Measurements from ENCODE around the gene C16orf82. TPM values are rescaled to one million over a fixed set of nuclear protein-coding genes. Genes with fewer than 3 reads are reported as not detected.

C16orf82 gene
- polyA plus RNA-seq, 1 of the 3 experiments (the other 2 are of a cell fraction) = not detected

DNA sequence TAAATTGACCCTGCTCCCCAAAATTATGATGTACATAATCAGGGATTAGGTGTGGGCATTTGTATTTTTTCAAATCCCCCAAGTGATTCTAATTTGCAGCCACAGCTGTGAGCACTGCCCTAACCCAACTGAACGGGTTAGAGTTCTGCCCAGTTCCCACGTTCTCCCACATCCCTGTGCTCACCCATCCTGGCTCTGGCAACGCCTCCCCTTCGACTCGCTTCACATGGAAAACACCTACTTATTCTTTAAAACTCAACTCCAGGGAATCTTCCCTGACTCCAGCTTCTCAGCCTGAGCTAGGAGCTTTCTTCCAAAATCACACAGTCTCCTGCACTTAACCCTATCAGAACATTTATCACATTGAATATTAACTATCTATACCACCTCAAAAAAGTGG, 17.6 kb upstream of the C16orf82 start:
- WGBS (ENCODE audit: low lambda C conversion rate) = 7% methylated on average over 5 of the region's 5 CpGs
- POLR2A ChIA-PET = no interaction called here
- TF ChIP-seq, protein P1, sequence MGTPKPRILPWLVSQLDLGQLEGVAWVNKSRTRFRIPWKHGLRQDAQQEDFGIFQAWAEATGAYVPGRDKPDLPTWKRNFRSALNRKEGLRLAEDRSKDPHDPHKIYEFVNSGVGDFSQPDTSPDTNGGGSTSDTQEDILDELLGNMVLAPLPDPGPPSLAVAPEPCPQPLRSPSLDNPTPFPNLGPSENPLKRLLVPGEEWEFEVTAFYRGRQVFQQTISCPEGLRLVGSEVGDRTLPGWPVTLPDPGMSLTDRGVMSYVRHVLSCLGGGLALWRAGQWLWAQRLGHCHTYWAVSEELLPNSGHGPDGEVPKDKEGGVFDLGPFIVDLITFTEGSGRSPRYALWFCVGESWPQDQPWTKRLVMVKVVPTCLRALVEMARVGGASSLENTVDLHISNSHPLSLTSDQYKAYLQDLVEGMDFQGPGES (IDR thresholded peaks at IDR 0.05; ENCODE audit: low read depth, low read length) = no peak
- TF ChIP-seq FOXJ3 (CRISPR knock-in tag; IDR thresholded peaks at IDR 0.05) = no peak
- TF ChIP-seq TCF12 (IDR thresholded peaks at IDR 0.05) = no peak
- TF ChIP-seq MEF2A (IDR thresholded peaks at IDR 0.05; ENCODE audit: borderline replicate concordance, low read depth) = no peak
- TF ChIP-seq, protein P2, sequence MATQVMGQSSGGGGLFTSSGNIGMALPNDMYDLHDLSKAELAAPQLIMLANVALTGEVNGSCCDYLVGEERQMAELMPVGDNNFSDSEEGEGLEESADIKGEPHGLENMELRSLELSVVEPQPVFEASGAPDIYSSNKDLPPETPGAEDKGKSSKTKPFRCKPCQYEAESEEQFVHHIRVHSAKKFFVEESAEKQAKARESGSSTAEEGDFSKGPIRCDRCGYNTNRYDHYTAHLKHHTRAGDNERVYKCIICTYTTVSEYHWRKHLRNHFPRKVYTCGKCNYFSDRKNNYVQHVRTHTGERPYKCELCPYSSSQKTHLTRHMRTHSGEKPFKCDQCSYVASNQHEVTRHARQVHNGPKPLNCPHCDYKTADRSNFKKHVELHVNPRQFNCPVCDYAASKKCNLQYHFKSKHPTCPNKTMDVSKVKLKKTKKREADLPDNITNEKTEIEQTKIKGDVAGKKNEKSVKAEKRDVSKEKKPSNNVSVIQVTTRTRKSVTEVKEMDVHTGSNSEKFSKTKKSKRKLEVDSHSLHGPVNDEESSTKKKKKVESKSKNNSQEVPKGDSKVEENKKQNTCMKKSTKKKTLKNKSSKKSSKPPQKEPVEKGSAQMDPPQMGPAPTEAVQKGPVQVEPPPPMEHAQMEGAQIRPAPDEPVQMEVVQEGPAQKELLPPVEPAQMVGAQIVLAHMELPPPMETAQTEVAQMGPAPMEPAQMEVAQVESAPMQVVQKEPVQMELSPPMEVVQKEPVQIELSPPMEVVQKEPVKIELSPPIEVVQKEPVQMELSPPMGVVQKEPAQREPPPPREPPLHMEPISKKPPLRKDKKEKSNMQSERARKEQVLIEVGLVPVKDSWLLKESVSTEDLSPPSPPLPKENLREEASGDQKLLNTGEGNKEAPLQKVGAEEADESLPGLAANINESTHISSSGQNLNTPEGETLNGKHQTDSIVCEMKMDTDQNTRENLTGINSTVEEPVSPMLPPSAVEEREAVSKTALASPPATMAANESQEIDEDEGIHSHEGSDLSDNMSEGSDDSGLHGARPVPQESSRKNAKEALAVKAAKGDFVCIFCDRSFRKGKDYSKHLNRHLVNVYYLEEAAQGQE (IDR thresholded peaks at IDR 0.05; ENCODE audit: low read depth, low read length) = no peak
- TF ChIP-seq YY1 (IDR thresholded peaks at IDR 0.05; ENCODE audit: low read depth) = no peak
- no peak for TF ChIP-seq GABPA (IDR thresholded peaks at IDR 0.05; ENCODE audit: low read depth)
- no peak for TF ChIP-seq FOXM1 (IDR thresholded peaks at IDR 0.05; ENCODE audit: low read depth)
- no peak for TF ChIP-seq CHD2 (IDR thresholded peaks at IDR 0.05; ENCODE audit: low read length, partially characterized antibody)

DNA sequence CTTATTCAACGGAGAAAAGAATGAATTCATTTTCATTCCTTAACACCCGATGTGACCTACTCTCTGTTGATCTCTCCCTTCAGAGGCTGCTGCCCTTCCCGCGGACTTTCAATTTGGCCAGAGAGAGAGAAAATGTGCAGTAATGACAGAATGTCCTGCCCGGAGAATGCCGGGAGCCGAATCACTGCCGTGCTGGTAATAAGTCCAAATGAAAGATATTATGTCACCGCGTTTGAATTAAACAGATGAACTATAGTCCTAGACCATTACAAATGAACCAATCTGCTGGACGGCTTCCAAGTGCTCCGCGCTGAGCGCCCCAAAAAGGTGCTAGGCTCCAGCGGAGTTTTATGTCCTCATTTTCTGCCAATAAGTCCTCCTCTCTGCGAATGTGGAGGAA, 14.7 kb upstream of the C16orf82 start:
- POLR2A ChIA-PET = no interaction called here
- Histone ChIP-seq H3K4me1 (ENCODE audit: control insufficient read depth in 1 of 2, insufficient read depth in 2 of 2, low read depth in 1 of 2, low read length in 1 of 2) (no peaks in the 10 kb centered on the region), H3K9me2 (no peaks in the 10 kb centered on the region), H3K9me3 (no peaks in the 10 kb centered on the region), H3K27me3 (ENCODE audit: insufficient read depth) (peaks cover 15% of the 10 kb centered on the region), H3K79me2 (ENCODE audit: insufficient read depth) (no peaks in the 10 kb centered on the region), H3K9ac (no peak overlapping the region), H3K36me3 (replicated peaks in 1 of 2; ENCODE audit: control insufficient read depth in 1 of 2, insufficient read depth in 2 of 2, low read length in 1 of 2) (no peaks in the 10 kb centered on the region), H3K4me2 (peak overlapping the region; percentile 68), H2AFZ (ENCODE audit: low read depth) (0 out of 2 replicates have a peak overlapping the region, but pooled peaks have one; percentile 33), H3K27ac (ENCODE audit: low read depth in 2 of 2, low read length in 1 of 2) (no peak overlapping the region), H4K20me1 (ENCODE audit: insufficient read depth) (no peaks in the 10 kb centered on the region), H3F3A (replicated peaks; ENCODE audit: insufficient read depth) (no peaks in the 10 kb centered on the region), H3K4me3 (ENCODE audit: low read depth in 2 of 2, low read length in 1 of 2) (peak overlapping the region; percentile 6 to 41; a peak in 3 of 4 replicates)
- CTCF ChIA-PET = interaction anchor here (1.9 kb wide), 1 partner anchor 58 kb away, joined by 6 read pairs; no protein-coding TSS in a partner anchor
- WGBS (ENCODE audit: low lambda C conversion rate) = 10% methylated on average over 15 of the region's 16 CpGs
- TF ChIP-seq CHD2 (IDR thresholded peaks at IDR 0.05; ENCODE audit: low read length, partially characterized antibody) (no peak), JUND (IDR thresholded peaks at IDR 0.05) (no peak), EP300 (IDR thresholded peaks at IDR 0.05; ENCODE audit: borderline replicate concordance in 1 of 2, low read depth in 1 of 2, low read length in 1 of 2) (no peak), RCOR1 (IDR thresholded peaks at IDR 0.05; ENCODE audit: low read length) (no peak), ELF1 (IDR thresholded peaks at IDR 0.05) (no peak), FOSL2 (IDR thresholded peaks at IDR 0.05; ENCODE audit: borderline replicate concordance, low read depth) (no peak)
- TF ChIP-seq, protein P3, sequence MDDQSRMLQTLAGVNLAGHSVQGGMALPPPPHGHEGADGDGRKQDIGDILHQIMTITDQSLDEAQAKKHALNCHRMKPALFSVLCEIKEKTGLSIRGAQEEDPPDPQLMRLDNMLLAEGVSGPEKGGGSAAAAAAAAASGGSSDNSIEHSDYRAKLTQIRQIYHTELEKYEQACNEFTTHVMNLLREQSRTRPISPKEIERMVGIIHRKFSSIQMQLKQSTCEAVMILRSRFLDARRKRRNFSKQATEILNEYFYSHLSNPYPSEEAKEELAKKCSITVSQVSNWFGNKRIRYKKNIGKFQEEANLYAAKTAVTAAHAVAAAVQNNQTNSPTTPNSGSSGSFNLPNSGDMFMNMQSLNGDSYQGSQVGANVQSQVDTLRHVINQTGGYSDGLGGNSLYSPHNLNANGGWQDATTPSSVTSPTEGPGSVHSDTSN (IDR thresholded peaks at IDR 0.05) = no peak
- TF ChIP-seq, protein P4, sequence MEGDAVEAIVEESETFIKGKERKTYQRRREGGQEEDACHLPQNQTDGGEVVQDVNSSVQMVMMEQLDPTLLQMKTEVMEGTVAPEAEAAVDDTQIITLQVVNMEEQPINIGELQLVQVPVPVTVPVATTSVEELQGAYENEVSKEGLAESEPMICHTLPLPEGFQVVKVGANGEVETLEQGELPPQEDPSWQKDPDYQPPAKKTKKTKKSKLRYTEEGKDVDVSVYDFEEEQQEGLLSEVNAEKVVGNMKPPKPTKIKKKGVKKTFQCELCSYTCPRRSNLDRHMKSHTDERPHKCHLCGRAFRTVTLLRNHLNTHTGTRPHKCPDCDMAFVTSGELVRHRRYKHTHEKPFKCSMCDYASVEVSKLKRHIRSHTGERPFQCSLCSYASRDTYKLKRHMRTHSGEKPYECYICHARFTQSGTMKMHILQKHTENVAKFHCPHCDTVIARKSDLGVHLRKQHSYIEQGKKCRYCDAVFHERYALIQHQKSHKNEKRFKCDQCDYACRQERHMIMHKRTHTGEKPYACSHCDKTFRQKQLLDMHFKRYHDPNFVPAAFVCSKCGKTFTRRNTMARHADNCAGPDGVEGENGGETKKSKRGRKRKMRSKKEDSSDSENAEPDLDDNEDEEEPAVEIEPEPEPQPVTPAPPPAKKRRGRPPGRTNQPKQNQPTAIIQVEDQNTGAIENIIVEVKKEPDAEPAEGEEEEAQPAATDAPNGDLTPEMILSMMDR (IDR thresholded peaks at IDR 0.05) = no peak
- DNase-seq = no peak

More for the DNA sequence above, 17.6 kb upstream of the C16orf82 start:
- Histone ChIP-seq H3K9me3 (no peaks in the 10 kb centered on the region), H3K79me2 (ENCODE audit: insufficient read depth) (no peaks in the 10 kb centered on the region), H3K27ac (ENCODE audit: low read depth in 2 of 2, low read length in 1 of 2) (no peak overlapping the region), H3K4me2 (no peak overlapping the region), H3K36me3 (replicated peaks in 1 of 2; ENCODE audit: control insufficient read depth in 1 of 2, insufficient read depth in 2 of 2, low read length in 1 of 2) (no peaks in the 10 kb centered on the region), H3K27me3 (ENCODE audit: insufficient read depth) (peaks cover 15% of the 10 kb centered on the region), H3K9me2 (no peaks in the 10 kb centered on the region), H3K9ac (no peak overlapping the region), H3K4me1 (ENCODE audit: control insufficient read depth in 1 of 2, insufficient read depth in 2 of 2, low read depth in 1 of 2, low read length in 1 of 2) (no peaks in the 10 kb centered on the region), H3F3A (replicated peaks; ENCODE audit: insufficient read depth) (no peaks in the 10 kb centered on the region), H4K20me1 (ENCODE audit: insufficient read depth) (no peaks in the 10 kb centered on the region), H3K4me3 (ENCODE audit: low read depth in 2 of 2, low read length in 1 of 2) (no peak overlapping the region), H2AFZ (ENCODE audit: low read depth) (no peak overlapping the region)
- DNase-seq = no peak
- CTCF ChIA-PET = no interaction called here
